SHP77 (cell line): ENCODE data around the gene INPP5D.
A peak's percentile ranks its signal among the peaks of the same experiment; 100 is the strongest.
"Not testable (repeated sequence)": the region's sequence is repeated elsewhere in the genome, so short reads cannot be mapped to it uniquely, and the experiment has no call there.

Experiments
- DNase-seq, 2 experiments: peaks; one replicate each; lab custom pipeline; 2025; lab: John Stamatoyannopoulos, UW

Gene INPP5D

GRCh38 chr2:233053928-233054784 lies 6.0 kb upstream of the INPP5D start:
- DNase-seq = peak; percentile 3 to 47

GRCh38 chr2:233055362-233055761 lies 4.8 kb upstream of the INPP5D start:
- no peak for DNase-seq

GRCh38 chr2:233056961-233057605 lies 3.1 kb upstream of the INPP5D start:
- DNase-seq = no peak

- no peak for DNase-seq
These were observed 1.2 kb upstream of the INPP5D start for GRCh38 chr2:233058717-233059546.

GRCh38 chr2:233059547-233059796 lies 670 bp upstream of the INPP5D start:
- DNase-seq = no peak

- peak in 1 of 2 experiments; percentile 17 for DNase-seq
These were observed 398 bp downstream of the INPP5D start for GRCh38 chr2:233060501-233060979.

GRCh38 chr2:233060980-233061590 lies 943 bp downstream of the INPP5D start:
- DNase-seq = peak in 1 of 2 experiments; percentile 1

- DNase-seq = peak; percentile 7 to 14
These were observed 1.7 kb downstream of the INPP5D start for GRCh38 chr2:233061591-233062450.

- DNase-seq = no peak
These were observed 2.3 kb downstream of the INPP5D start for GRCh38 chr2:233062451-233062850.

GRCh38 chr2:233062946-233063268 lies 2.8 kb downstream of the INPP5D start:
- DNase-seq = no peak

GRCh38 chr2:233063269-233063975 lies 3.3 kb downstream of the INPP5D start:
- DNase-seq = no peak

GRCh38 chr2:233063976-233064411 lies 3.9 kb downstream of the INPP5D start:
- no peak for DNase-seq

- no peak for DNase-seq
These were observed 4.5 kb downstream of the INPP5D start for GRCh38 chr2:233064530-233065199.

GRCh38 chr2:233065200-233065589 lies 5.1 kb downstream of the INPP5D start:
- DNase-seq = not testable (repeated sequence)

- DNase-seq = no peak
These were observed 5.9 kb downstream of the INPP5D start for GRCh38 chr2:233065954-233066470.

- DNase-seq = no peak
These were observed 8.7 kb downstream of the INPP5D start for GRCh38 chr2:233068762-233069418.

- no peak for DNase-seq
These were observed 12.7 kb downstream of the INPP5D start for GRCh38 chr2:233072838-233073237.

- DNase-seq = no peak
These were observed 14.0 kb downstream of the INPP5D start for GRCh38 chr2:233074106-233074505.
